GM21447 (cell line): ENCODE data around the gene ANKS1A.

Experiments
- ATAC-seq: cut with Tn5 transposase; IDR thresholded peaks from one replicate; pipeline ENCODE4 v1.9.1; 2021; ENCODE audit not compliant: unreplicated experiment

ANKS1A gene

GRCh38 chr6:35080821-35081425 is 191.9 kb downstream of the ANKS1A start:
- no peak for ATAC-seq

GRCh38 chr6:35081426-35081851 is 192.4 kb downstream of the ANKS1A start:
- no peak for ATAC-seq

DNA sequence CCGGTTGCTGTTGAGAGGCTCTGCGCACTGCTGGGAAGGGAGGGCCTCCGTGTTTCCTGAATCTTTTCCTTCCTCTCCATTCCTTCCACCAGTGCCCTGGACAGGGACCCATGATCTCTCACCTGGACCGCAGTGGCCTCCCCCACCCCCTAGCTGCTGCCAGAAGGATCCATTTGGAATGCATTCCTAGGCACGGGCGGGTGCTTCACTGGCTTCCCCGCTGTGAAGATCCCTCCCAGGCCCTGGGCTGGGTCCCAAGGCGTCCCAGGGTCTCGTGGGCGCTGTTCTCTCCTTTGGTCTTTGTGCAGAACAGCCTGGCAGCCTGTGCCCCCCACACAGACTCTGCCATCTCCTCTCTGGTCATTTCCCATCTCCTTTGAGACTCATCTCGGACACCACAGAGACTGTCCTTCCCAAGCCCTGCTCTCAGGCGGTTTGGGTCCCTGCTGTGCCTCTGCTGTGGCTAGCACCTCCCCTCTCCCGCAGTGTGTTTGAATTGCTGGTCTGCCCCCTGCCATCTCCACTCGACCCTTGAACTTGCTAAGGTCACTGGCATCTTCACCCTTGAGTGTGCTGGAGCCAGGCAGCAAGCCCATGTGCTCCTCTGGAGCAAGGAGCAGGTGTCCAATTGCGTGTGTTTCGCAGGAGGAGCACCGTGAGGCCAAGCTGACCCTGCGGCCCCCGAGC is 193.1 kb downstream of the ANKS1A start:
- no peak for ATAC-seq

GRCh38 chr6:35082733-35083403 is 193.8 kb downstream of the ANKS1A start:
- no peak for ATAC-seq

DNA sequence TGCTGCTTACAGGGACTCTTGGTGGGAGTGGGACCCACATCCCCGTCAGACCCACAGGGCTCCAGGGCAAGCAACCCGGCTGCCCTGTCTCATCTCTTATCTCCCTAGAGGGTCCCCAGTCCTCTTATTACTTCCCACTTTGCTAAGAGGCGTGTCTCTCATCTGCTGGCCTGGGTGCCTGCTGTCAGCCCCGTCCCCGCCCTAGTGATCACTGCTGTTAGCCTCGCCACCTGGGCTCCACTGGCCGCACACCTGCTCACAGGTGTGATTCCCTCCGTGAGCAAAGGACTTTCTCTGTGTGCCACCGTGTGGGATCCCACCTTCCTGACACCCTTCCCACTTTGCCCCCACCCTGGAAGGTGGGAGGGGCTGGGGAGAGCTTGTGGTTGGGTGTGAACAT is 194.5 kb downstream of the ANKS1A start:
- no peak for ATAC-seq

- no peak for ATAC-seq
These were observed 195.0 kb downstream of the ANKS1A start for GRCh38 chr6:35084041-35084491.

GRCh38 chr6:35084511-35085203 is 195.6 kb downstream of the ANKS1A start:
- no peak for ATAC-seq

- ATAC-seq: no peak
These were observed 196.6 kb downstream of the ANKS1A start for GRCh38 chr6:35085359-35086281.

DNA sequence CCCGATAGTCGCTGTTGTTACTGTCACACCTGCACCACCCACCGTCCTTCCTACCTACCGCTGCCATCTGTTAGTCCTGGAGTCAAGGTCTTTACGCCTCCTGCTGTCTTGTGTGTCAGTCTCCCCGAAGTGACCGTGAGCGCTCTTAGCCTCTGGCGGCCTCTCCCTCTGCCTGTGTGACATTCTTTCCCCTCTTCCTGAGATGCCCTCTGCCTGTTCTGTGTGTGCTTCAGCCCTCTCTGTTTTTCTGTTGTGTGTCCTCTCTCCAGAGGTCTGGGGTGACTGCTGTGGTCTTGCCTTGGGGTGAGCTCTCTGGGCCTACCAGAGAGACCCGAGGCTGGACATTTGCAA is 197.2 kb downstream of the ANKS1A start:
- no peak for ATAC-seq

DNA sequence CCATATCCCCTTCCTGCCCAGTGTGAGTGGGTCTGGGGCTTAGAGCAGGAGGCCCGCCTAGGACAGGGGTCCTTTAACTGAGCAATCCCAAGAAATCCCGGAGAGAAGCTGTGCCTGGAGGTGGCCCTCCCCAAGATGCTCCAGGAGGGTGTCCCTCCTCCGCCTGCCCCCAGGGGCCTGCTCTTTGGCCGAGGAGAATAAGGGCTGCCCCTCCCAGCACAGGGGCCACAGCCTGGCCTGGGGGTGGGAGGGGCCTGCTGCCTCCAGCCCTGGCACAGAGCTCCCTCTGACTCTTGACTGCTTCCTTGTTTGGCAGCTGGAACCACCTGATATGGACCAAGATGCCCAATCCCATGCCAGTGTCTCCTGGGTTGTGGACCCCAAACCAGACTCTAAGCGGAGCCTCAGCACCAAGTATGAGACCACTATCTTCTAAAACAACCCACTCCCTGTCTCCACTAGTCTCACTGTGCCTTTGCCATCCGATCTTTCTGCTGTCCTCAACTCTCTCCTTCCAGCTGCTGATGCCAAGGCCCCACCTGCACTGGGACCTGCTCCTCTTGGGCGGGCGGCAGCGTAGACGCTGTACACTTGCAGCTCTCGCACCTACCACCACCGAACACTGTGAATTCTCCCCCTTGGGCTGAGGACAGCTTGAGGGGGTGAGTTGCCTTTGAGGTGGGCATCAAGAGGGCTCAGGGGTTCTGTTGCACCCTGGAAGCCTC is 197.7 kb downstream of the ANKS1A start:
- ATAC-seq: no peak

- ATAC-seq: no peak
These were observed 198.6 kb downstream of the ANKS1A start for GRCh38 chr6:35087361-35088280.

- no peak for ATAC-seq
These were observed 199.5 kb downstream of the ANKS1A start for GRCh38 chr6:35088281-35089215.

DNA sequence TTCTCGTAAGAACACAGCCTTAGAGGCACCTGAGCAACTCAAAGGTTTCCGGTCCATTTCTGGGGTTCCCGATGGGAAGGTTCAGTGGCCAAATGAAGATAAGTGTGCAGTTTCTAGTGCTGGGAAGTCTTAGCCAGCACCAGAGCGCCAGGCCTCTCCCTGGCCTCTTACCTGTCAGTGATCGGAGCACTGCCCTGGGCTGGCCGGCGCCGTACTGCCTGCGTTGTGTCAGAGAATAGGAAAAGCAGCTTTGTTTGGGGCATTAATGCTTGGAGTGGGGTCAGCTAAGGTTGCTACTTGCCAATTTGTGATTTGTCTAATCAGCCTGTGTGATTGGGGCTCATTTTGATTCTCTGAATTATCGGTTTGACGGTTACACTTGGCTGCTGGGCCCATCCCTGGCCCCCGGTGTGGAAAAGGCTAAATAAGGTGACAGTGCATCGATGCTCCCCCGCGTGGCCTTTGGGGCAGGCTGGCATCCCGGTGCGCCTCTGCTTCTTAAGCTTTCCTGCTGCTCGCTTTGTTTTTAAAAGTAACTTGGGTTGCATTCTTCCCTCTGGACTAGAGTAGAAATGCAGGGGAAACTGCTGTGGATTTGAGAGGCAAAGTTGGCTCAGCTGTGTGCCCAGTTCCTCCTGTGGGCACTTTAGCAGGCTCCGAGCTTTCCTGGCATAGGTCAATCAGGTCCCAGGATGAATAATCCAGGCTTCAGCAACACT is 200.3 kb downstream of the ANKS1A start:
- no peak for ATAC-seq

DNA sequence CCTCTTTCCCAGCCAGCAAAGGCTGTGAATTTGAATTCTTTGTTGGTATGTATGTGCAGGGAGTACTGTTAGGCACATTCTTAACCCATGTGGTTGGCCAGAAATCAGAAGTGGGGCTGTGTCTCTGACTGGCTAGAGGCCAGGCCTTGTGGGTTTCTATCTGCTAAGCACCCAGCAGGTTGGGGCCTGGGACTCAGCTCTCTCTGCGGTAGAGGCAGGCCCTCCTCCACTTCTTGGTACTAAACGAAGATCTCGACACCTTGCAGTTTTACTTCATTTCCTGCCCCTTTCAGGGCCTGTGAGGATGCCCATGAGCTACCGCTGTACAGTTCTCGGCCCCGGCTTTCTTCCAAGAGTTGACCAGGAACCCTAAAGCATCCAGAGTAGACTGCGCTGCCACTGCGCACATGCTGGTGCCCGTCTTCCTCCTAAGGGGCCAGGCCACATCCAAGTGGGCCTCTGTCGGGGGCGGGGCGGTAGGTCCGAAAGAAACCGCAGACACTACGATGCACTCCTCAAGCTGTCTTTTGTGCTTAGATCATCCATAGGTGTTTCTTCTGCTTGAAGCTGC is 201.0 kb downstream of the ANKS1A start:
- no peak for ATAC-seq

GRCh38 chr6:35090734-35091133 is 201.7 kb downstream of the ANKS1A start:
- ATAC-seq: no peak

- no peak for ATAC-seq
These were observed 202.5 kb downstream of the ANKS1A start for GRCh38 chr6:35091346-35092083.
